HepG2 (cell line): Measurements from ENCODE around the gene NOSIP. TPM values are rescaled to one million over a fixed set of nuclear protein-coding genes. Genes with fewer than 3 reads are reported as not detected.

ENCODE experiments used
- GLI4 ChIP-seq: sonication (generic); formaldehyde crosslinking; IDR thresholded peaks from 2 replicates; pipeline ENCODE4 v1.5.1; 2020; ENCODE audit warnings: missing genetic modification reagents, mild to moderate bottlenecking, moderate library complexity, borderline replicate concordance
- HNF4A ChIP-seq: sonication (generic); formaldehyde crosslinking; IDR thresholded peaks from 2 replicates; pipeline ENCODE4 v1.4.0; 2020; ENCODE audit warnings: missing genetic modification reagents
- NFIC ChIP-seq: IDR thresholded peaks from 2 replicates; pipeline ENCODE4 v1.6.1; 2012; ENCODE audit warnings: mild to moderate bottlenecking, low read length, inconsistent platforms
- SALL1 ChIP-seq: sonication (generic); formaldehyde crosslinking; IDR thresholded peaks from 2 replicates; pipeline ENCODE4 v1.8.0; 2022; ENCODE audit warnings: mild to moderate bottlenecking, missing genetic modification reagents
- TBL1XR1 ChIP-seq: fragments of 150-350 bp; IDR thresholded peaks from 2 replicates; pipeline ENCODE4 v1.6.1; 2014; ENCODE audit warnings: borderline replicate concordance, low read length; ENCODE audit not compliant: partially characterized antibody
- ZNF839 ChIP-seq: sonication (generic); formaldehyde crosslinking; IDR thresholded peaks from 2 replicates; pipeline ENCODE4 v1.4.0; 2020; ENCODE audit warnings: missing genetic modification reagents, mild to moderate bottlenecking, borderline replicate concordance
- polyA plus RNA-seq, 8 experiments: library from polyadenylated mRNA; depleted of rRNA in 3 of 8; stranded (reverse) in 7 of 8; unstranded in 1 of 8; fragments of >200 nt; fragmentation: Illumina TruSeq in 4 of 8; extraction: Trizol in 4 of 8; gene quantifications; 2 replicates each; pipeline versions ENCODE4 v1.2.1 to v1.2.3, GENCODE V29; 2011 to 2016; ENCODE audit warnings: low read depth in 4 of 8, missing spikeins in 1 of 8, mixed read lengths in 1 of 8; ENCODE audit not compliant: insufficient read depth in 1 of 8
- total RNA-seq, 5 experiments: library from RNA; depleted of rRNA; stranded (reverse); fragments of >200 nt; fragmentation: Illumina TruSeq; extraction: Trizol; gene quantifications; 2 replicates each; pipeline ENCODE4 v1.2.3, GENCODE V29; 2016; ENCODE audit warnings: low read depth in 1 of 5
- TF ChIP-seq, protein P1 (sequence below): sonication (generic); formaldehyde crosslinking; IDR thresholded peaks from 2 replicates; pipeline ENCODE4 v1.4.0; 2020; ENCODE audit warnings: missing genetic modification reagents, low read depth, mild to moderate bottlenecking, borderline replicate concordance
- TF ChIP-seq, protein P2 (sequence below): sonication (generic); formaldehyde crosslinking; IDR thresholded peaks from 2 replicates; pipeline ENCODE4 v1.4.0; 2020; ENCODE audit warnings: mild to moderate bottlenecking, low read depth, missing genetic modification reagents
- TF ChIP-seq, protein P3 (sequence below): sonication (generic); formaldehyde crosslinking; IDR thresholded peaks from 2 replicates; pipeline ENCODE4 v1.5.1; 2020; ENCODE audit warnings: mild to moderate bottlenecking, missing genetic modification reagents, moderate library complexity
- TF ChIP-seq, protein P4 (sequence below): sonication (generic); formaldehyde crosslinking; IDR thresholded peaks from 2 replicates; pipeline ENCODE4 v1.4.0; 2020; ENCODE audit warnings: mild to moderate bottlenecking, missing genetic modification reagents, borderline replicate concordance
- TF ChIP-seq, protein P5 (sequence below): IDR thresholded peaks from 2 replicates; pipeline ENCODE4 v1.6.1; 2016
- TF ChIP-seq, protein P6 (sequence below), 2 experiments: sonication (generic) in 1 of 2; formaldehyde crosslinking in 1 of 2; IDR thresholded peaks; 2 replicates each; pipeline versions ENCODE4 v1.4.0 to v1.6.1; 2018 to 2020; ENCODE audit warnings: missing genetic modification reagents in 2 of 2, borderline replicate concordance in 1 of 2, low read depth in 1 of 2, mild to moderate bottlenecking in 1 of 2, missing biosample characterization in 1 of 2

NOSIP gene
- total and polyA plus RNA-seq, 2 of the 13 experiments (the other 11 are each of a cell fraction or from before 2014, with no cell fraction given): 54.3 to 78.0 TPM

DNA sequence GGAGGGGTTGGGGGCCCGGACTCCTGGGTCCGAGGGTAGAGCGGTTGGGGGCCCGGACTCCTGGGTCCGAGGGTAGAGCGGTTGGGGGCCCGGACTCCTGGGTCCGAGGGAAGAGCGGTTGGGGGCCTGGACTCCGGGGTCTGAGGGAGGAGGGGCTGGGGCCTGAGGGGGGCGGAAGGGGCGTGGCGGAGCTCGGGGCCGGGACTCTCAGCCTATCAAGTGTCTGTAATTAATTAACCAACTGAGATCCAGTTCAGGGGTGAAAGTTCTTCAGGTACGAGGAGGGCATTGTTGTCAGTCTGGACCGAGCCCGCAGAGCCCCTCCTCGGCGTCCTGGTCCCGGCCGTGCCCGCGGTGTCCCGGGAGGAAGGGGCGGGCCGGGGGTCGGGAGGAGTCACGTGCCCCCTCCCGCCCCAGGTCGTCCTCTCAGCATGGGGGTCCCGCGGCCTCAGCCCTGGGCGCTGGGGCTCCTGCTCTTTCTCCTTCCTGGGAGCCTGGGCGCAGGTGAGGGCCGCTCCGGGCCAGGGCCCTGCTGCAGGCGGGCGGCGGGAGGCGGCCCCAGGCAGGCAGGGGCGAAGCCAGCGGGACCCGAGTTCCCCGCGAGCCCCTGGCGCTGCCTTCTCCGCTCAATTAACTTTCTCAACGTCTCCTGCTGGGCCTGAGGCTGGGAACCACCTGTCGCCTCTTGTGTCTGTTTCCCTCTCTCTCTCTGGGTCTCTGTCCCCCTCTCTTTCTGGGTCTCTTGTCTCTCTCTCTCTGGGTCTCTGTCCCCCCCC is 67.2 kb downstream of the NOSIP start (continued):
- TF ChIP-seq, protein P1, sequence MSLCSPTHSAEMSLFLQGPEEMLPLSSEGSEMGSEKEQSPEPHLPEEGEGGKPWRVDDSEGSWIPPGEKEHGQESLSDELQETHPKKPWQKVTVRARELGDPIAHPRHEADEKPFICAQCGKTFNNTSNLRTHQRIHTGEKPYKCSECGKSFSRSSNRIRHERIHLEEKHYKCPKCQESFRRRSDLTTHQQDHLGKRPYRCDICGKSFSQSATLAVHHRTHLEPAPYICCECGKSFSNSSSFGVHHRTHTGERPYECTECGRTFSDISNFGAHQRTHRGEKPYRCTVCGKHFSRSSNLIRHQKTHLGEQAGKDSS: no peak
- TF ChIP-seq, protein P2, sequence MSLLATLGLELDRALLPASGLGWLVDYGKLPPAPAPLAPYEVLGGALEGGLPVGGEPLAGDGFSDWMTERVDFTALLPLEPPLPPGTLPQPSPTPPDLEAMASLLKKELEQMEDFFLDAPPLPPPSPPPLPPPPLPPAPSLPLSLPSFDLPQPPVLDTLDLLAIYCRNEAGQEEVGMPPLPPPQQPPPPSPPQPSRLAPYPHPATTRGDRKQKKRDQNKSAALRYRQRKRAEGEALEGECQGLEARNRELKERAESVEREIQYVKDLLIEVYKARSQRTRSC (CRISPR knock-in tag): no peak
- TF ChIP-seq, protein P3, sequence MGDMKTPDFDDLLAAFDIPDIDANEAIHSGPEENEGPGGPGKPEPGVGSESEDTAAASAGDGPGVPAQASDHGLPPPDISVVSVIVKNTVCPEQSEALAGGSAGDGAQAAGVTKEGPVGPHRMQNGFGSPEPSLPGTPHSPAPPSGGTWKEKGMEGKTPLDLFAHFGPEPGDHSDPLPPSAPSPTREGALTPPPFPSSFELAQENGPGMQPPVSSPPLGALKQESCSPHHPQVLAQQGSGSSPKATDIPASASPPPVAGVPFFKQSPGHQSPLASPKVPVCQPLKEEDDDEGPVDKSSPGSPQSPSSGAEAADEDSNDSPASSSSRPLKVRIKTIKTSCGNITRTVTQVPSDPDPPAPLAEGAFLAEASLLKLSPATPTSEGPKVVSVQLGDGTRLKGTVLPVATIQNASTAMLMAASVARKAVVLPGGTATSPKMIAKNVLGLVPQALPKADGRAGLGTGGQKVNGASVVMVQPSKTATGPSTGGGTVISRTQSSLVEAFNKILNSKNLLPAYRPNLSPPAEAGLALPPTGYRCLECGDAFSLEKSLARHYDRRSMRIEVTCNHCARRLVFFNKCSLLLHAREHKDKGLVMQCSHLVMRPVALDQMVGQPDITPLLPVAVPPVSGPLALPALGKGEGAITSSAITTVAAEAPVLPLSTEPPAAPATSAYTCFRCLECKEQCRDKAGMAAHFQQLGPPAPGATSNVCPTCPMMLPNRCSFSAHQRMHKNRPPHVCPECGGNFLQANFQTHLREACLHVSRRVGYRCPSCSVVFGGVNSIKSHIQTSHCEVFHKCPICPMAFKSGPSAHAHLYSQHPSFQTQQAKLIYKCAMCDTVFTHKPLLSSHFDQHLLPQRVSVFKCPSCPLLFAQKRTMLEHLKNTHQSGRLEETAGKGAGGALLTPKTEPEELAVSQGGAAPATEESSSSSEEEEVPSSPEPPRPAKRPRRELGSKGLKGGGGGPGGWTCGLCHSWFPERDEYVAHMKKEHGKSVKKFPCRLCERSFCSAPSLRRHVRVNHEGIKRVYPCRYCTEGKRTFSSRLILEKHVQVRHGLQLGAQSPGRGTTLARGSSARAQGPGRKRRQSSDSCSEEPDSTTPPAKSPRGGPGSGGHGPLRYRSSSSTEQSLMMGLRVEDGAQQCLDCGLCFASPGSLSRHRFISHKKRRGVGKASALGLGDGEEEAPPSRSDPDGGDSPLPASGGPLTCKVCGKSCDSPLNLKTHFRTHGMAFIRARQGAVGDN (CRISPR knock-in tag): peak; percentile 65; the same call in 1 of the 2 replicates
- TF ChIP-seq GLI4 (CRISPR knock-in tag) (no peak), TBL1XR1 (no peak), SALL1 (CRISPR knock-in tag) (peak; percentile 63), ZNF839 (0 out of 2 replicates have a peak, but pooled peaks have one; percentile 6), NFIC (no peak), HNF4A (CRISPR knock-in tag) (peak; percentile 71)
- TF ChIP-seq, protein P4, sequence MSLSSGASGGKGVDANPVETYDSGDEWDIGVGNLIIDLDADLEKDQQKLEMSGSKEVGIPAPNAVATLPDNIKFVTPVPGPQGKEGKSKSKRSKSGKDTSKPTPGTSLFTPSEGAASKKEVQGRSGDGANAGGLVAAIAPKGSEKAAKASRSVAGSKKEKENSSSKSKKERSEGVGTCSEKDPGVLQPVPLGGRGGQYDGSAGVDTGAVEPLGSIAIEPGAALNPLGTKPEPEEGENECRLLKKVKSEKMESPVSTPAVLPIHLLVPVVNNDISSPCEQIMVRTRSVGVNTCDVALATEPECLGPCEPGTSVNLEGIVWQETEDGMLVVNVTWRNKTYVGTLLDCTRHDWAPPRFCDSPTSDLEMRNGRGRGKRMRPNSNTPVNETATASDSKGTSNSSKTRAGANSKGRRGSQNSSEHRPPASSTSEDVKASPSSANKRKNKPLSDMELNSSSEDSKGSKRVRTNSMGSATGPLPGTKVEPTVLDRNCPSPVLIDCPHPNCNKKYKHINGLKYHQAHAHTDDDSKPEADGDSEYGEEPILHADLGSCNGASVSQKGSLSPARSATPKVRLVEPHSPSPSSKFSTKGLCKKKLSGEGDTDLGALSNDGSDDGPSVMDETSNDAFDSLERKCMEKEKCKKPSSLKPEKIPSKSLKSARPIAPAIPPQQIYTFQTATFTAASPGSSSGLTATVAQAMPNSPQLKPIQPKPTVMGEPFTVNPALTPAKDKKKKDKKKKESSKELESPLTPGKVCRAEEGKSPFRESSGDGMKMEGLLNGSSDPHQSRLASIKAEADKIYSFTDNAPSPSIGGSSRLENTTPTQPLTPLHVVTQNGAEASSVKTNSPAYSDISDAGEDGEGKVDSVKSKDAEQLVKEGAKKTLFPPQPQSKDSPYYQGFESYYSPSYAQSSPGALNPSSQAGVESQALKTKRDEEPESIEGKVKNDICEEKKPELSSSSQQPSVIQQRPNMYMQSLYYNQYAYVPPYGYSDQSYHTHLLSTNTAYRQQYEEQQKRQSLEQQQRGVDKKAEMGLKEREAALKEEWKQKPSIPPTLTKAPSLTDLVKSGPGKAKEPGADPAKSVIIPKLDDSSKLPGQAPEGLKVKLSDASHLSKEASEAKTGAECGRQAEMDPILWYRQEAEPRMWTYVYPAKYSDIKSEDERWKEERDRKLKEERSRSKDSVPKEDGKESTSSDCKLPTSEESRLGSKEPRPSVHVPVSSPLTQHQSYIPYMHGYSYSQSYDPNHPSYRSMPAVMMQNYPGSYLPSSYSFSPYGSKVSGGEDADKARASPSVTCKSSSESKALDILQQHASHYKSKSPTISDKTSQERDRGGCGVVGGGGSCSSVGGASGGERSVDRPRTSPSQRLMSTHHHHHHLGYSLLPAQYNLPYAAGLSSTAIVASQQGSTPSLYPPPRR (CRISPR knock-in tag): no peak
- TF ChIP-seq, protein P5, sequence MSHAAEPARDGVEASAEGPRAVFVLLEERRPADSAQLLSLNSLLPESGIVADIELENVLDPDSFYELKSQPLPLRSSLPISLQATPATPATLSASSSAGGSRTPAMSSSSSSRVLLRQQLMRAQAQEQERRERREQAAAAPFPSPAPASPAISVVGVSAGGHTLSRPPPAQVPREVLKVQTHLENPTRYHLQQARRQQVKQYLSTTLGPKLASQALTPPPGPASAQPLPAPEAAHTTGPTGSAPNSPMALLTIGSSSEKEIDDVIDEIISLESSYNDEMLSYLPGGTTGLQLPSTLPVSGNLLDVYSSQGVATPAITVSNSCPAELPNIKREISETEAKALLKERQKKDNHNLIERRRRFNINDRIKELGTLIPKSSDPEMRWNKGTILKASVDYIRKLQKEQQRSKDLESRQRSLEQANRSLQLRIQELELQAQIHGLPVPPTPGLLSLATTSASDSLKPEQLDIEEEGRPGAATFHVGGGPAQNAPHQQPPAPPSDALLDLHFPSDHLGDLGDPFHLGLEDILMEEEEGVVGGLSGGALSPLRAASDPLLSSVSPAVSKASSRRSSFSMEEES (CRISPR knock-in tag): peak; percentile 52
- TF ChIP-seq, protein P6, sequence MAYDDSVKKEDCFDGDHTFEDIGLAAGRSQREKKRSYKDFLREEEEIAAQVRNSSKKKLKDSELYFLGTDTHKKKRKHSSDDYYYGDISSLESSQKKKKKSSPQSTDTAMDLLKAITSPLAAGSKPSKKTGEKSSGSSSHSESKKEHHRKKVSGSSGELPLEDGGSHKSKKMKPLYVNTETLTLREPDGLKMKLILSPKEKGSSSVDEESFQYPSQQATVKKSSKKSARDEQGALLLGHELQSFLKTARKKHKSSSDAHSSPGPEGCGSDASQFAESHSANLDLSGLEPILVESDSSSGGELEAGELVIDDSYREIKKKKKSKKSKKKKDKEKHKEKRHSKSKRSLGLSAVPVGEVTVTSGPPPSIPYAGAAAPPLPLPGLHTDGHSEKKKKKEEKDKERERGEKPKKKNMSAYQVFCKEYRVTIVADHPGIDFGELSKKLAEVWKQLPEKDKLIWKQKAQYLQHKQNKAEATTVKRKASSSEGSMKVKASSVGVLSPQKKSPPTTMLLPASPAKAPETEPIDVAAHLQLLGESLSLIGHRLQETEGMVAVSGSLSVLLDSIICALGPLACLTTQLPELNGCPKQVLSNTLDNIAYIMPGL (CRISPR knock-in tag; IDR thresholded peaks at IDR 0.05; ENCODE audit: borderline replicate concordance in 1 of 2, low read depth in 1 of 2): peak; percentile 21 to 54; a peak in 1 of 4 replicates
